Inflammatory macrophage (primary cell): ENCODE results near the gene APLP1.
"Not testable (repeated sequence)": the region's sequence is repeated elsewhere in the genome, so short reads cannot be mapped to it uniquely, and the experiment has no call there.

ENCODE experiments used
- DNase-seq, 2 donors: peaks; one replicate each; pipeline ENCODE4 v3.0.0-alpha.2; 2020 to 2022

APLP1 gene

GRCh38 chr19:35885225-35885738 is 16.9 kb downstream of the APLP1 start:
- DNase-seq, result no peak

DNA sequence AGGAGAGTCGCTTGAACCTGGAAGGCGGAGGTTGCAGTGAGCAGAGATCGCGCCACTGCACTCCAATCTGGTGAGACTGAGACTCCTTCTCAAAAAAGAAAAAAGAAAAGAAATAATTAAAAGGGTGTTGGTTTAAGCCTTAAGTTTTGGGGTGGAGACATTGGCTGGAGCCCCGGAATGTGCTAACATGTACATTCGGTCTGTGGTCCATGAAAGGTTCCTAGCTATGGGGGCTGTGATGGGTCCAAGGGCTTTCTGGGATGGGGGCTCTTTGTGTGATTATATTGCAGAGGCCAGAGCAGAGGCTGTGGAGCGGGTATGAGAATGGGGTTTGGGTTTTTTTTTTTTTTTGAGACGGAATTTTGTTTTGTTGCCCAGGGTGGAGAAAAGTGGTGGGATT is 17.5 kb downstream of the APLP1 start:
- no peak for DNase-seq

DNA sequence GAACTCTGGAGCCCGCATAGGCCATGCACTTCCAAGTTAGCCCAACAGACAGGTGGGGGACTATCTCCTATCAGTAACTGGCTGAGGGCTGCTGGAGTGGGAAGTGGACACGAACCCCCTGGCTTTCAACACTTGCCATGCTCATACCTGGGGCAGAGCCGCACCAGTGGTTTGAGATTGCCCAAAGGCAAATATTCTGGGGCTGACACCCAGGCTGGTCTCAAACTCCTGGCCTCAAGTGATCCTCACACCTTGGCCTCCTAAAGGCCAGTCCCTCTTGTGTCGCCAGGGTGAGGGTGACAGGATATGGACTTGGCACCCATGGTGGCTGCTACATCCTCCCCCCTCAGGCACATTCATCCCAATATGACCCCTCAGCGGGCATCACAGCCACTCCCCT is 18.8 kb downstream of the APLP1 start:
- DNase-seq, result no peak

DNA sequence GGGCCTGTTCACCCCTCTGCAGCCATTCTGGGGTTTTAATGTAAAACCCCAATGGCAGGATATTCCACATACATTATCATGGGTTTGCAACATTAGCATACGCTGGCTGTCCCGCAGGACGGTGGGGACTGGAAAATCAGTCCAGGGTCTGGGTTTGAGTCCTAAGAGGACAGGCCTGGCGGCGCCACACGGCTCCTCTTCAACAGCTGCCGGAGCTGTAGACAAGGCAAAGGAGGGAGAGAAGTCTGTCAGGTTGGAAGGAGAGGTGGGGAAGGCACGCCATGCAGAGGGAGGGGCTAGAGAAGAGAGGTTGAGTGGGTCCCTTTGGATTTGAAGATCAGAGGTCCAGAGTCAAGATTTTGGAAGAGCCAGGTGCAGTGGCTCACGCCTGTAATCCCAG is 20.0 kb downstream of the APLP1 start:
- DNase-seq, result no peak

DNA sequence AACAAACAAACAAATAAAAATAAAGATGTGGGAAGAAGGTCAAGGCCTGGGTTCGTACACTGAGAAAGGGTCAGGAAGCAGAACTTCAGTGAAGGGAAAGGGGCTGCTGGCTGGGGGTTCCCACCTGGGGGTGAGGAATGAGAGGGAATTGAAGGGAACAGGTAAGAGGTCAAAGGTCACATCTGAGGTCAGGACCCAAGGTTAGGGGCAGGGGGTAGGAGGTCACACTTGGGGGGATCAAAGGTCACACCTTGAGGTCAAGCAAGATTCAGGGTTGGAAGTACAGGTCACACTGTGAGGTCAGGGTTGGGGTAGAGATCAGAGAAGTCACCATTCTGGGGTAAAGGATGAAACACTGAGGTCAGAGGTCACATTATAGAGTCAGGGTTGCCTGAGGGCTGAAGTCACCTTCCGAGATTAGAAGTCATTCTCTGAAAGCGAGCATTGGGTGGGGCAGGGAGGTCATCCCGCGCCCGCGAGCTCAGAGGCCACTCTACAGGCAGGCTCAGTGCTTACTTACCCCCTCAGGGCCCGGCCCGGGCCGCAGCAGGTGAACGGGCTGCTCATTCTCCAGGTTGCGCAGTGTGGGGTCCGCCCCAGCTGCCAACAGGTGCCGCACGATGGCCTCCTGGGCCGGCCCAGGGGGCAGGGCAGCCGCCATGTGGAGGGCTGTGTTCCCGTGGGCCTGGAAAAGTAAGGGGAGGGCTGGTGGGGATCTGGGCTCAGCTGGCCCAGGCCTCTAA is 21.2 kb downstream of the APLP1 start:
- DNase-seq, result no peak

DNA sequence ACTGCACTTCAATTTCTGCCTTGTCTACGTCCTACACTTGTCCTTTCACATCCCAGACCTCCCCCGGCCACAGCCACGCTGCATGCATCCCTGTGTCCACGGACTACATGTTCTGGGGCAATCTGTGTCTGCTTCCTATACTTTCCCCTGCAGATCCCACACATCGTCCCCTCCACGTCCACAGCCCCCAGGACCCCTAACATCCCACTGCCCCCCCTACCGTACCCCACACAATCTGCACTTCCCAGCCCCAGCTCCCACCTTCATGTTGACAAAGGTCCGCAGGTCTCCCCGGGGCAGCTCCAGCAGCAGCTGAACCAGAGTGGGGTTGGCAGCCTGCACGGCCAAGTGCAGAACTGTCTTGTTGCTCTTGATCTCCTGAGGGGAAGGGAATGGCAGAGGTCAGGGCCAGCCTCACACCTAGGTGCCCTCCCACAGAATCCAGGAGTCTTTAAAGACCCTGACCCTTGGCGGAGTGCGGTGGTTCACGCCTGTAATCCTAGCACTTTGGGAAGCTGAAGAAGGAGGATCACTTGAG is 21.8 kb downstream of the APLP1 start:
- DNase-seq, result no peak

- not testable (repeated sequence) for DNase-seq
Measured at GRCh38 chr19:35891819-35892218, 23.4 kb downstream of the APLP1 start.

GRCh38 chr19:35894342-35894741 is 26.0 kb downstream of the APLP1 start:
- DNase-seq, result no peak

DNA sequence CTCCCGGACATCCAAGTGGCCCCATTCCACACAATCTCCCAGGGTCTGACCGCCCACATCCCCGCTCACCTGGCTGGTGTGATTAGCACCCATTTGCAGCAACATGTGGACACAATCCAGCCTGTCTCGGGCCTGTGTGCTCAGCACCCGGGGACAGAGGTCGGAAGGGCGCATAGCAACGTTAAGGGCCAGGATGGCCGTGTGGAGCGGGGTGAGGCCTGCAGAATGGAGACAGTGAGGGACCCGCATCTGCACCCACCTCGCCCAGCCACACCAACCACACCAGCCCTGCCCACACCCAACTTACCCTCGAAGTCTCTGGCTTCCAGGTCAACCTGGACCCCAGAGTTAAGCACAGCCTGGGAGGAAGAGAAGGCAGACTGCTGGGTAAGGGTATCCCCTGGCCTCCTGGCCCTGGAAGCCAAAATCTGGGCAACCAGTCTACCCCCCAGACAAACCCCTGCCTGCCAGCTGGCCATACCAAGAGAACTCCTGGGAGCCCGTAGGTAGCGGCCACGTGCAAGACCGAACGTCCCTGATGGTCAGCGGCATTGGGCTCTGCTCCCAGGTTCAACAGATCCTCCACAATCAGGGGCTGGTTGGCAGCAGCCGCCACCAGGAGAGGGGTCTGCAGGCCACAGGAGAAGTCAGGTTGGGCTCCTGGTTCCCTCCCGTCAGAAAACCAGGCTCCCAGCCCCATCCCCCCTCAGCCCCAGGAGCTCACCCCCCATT is 27.7 kb downstream of the APLP1 start:
- no peak for DNase-seq

DNA sequence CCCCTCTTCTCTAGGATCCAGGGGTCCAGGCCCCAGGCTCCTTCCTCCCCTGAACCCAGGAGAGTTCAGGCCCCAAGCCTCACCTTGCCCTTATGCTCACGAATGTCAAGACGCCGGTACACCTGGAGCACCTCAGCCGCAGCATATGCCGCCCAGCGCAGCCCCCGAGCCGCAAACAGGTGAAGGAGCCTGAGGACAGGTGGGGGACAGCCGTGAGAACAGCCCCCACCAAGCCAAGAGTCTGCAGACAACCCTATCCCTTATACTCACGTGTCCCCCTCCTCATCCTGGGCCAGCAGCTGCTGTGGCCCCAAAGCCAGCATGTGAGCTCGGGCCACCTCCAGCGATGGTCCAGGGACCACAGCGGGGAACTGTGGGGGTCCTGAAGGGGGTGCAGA is 28.3 kb downstream of the APLP1 start:
- no peak for DNase-seq

DNA sequence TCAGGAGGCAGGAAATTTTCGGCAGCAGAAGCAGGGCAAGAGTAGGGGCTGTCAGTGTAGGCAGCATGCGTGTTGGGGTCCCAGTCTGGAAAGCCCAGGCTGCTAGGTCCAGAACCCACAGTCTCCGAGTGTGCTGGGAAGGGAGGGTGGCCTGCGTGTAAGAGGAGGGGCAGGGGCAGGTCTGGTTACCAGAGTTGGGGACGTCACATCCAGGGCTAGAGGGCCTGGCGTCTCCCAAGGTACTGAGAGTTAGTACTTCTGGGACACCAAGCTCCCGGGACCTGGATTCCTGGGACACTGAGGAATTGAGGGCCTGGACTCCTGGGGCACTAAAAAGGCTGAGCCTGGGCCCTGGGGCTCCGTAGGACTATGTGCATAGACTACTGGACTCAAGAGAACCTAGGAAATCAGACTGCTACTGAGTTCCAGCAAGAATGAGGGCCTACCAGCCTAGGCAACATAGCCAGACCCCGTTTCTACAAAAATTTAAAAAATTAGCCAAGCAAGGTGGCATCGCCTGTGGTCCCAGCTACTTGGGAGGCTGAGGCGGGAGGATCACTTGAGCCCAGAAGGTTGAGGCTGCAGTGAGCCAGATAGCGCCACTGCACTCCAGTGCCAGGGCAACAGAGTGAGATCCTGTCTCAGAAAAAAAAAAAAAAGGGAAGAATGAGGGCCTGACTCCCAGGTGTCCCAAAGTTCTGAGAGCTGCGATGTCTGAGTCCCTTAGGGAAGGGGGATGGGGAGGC is 29.5 kb downstream of the APLP1 start:
- DNase-seq, result no peak

GRCh38 chr19:35898499-35898809 is 30.1 kb downstream of the APLP1 start:
- no peak for DNase-seq

- peak; percentile 88 to 91 for DNase-seq
Measured at GRCh38 chr19:35899547-35900214, 31.3 kb downstream of the APLP1 start.

GRCh38 chr19:35901055-35901644 is 32.8 kb downstream of the APLP1 start:
- DNase-seq, result no peak

DNA sequence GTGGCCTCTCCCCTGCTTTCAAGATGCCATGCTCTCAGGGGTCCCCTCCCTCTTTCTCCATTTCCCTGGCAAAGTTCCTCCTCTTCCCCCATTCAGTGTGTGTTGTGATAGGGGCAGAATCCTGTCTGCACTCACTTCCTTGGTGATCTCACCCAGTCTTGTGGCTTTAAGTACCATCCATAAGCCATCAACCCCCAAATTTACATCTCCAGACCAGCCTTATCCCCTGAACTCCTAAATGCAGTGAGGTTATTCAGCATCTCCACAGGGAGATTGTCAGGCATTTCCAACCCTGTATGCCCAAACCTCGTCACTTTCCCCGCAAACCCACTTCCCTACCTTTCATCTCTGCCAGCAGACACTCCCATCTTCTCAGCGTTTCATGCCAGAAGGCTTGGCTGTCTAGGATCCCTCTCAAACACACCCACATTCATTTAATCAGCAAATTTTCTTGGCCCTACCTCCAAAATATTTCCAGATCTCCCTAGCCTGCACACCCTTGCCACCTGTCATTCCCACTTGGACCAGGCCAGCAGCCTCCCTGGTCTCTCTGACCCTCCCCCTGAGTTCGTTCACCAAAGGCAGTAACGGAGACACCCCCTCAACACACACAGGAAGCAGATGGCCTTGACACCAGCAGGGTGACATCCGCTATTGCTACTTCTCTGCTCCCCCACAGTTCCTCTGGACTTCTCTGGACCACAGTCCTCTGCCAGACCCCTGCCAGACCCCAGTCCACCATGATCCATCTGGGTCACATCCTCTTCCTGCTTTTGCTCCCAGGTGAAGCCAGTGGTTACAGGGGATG is 33.7 kb downstream of the APLP1 start, which contains the start of gene HCST:
TSS of gene HCST (plus strand) at position 676 of the 808 bp plus-strand sequence. CDS start at position 741, 65 bp downstream.
- peak; percentile 64 to 82 for DNase-seq

DNA sequence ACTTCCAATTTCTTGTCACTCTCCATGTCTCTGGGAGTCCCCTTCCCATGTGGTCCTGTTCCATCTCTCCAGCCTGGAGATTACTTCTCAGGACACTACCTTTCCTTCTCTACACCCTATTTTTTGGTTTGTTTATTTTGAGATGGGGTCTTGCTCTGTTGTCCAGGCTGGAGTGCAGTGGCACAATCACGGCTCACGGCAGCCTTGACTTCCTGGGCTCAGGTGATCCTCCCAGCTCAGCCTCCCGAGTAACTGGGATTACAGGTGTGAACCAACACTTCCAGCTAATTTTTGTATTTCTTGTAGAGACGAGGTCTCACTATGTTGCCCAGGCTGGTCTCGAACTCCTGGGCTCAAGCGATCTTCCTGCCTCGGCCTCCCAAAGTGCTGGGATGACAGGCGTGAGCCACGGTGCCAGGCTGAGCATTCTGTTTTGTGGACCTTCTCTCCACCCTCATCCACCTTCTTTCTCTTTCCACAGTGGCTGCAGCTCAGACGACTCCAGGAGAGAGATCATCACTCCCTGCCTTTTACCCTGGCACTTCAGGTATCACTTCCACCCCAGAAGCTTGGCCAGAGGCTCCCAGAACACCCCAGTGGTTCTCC is 34.6 kb downstream of the APLP1 start:
- DNase-seq, result no peak

- peak; percentile 95 to 100 for DNase-seq
Measured at GRCh38 chr19:35903550-35904179, 35.3 kb downstream of the APLP1 start.

DNA sequence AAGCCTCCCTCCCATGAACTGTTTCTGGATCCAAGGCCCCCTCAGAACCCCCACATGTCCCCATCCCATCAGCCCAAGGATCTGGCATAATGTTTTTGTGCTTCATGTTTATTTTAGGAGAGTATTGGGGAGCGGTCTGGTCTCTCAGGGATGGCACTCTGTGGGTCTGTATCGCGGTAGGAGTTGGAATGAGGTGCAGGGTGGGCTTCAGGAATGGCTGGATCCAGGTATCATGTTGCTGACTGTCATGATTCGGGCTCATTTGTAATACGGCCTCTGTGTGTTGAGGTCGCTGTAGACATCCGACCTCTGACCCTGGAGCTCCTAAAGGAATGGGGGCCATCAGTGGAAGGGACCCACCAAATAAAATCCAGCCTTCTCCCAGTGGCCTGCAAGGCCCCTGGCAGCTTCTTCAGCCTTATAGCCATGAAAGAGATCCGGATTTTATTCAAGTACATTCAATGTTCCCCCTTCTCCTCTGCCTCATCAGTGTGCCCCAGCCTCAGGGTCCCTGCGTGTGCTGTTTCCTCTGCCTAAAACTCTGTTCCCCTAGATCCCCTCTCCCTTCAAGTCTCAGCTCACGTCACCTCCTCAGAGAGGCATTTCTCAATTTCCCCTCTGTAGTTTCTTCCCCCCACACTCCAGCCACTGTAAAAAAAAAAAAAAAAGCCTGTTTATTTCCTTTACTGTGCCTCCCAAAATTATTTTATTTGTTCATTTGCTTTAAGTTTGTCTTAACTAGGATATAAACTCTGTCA is 36.1 kb downstream of the APLP1 start:
- peak; percentile 69 to 73 for DNase-seq

GRCh38 chr19:35905178-35905727 is 36.9 kb downstream of the APLP1 start:
- DNase-seq, result no peak
